Sigmoid colon (tissue), 7 donors: ENCODE results near the gene WNT1. TPM values are rescaled to one million over a fixed set of nuclear protein-coding genes. Genes with fewer than 3 reads are reported as not detected.

Source experiments
- DNase-seq: peaks from one replicate; pipeline ENCODE4 v3.0.0-alpha.2; 2019
- H3K27ac ChIP-seq, 4 donors: fragments of 200-600 bp; sonication (generic); one replicate each; pipeline ENCODE4 v1.5.1; 2016 to 2019; ENCODE audit warnings: mild to moderate bottlenecking in 1 of 4
- H3K27me3 ChIP-seq, 3 donors: fragments of 200-600 bp; sonication (generic); one replicate each; pipeline ENCODE4 v1.5.1; 2019; ENCODE audit warnings: mild to moderate bottlenecking in 1 of 3
- H3K36me3 ChIP-seq, 4 donors: fragments of 200-600 bp; sonication (generic); one replicate each; pipeline ENCODE4 v1.5.1; 2016 to 2019
- H3K4me1 ChIP-seq, 4 donors: fragments of 200-600 bp; sonication (generic); one replicate each; pipeline ENCODE4 v1.5.1; 2017 to 2019
- H3K4me3 ChIP-seq, 4 donors: fragments of 200-600 bp; sonication (generic); one replicate each; pipeline ENCODE4 v1.5.1; 2017 to 2019; ENCODE audit warnings: mild to moderate bottlenecking in 2 of 4, moderate library complexity in 1 of 4
- H3K9me3 ChIP-seq, 4 donors: fragments of 200-600 bp in 3 of 4; sonication (generic) in 3 of 4; one replicate each; pipeline versions ENCODE4 v1.5.1 to v1.6.1; 2013 to 2019
- CTCF ChIP-seq, 4 experiments: fragments of 450-650 bp in 3 of 4; fragments of 200-600 bp in 1 of 4; IDR thresholded peaks; one replicate each; pipeline ENCODE4 v1.5.1; 2016 to 2019; ENCODE audit warnings: antibody characterized with exemption in 4 of 4, mild to moderate bottlenecking in 3 of 4, moderate library complexity in 2 of 4
- EP300 ChIP-seq, 4 donors: sonication (generic); formaldehyde crosslinking; IDR thresholded peaks; one replicate each; pipeline ENCODE4 v1.6.1; 2017; ENCODE audit warnings: antibody characterized with exemption in 4 of 4
- POLR2A ChIP-seq, 2 donors: fragments of 450-650 bp; IDR thresholded peaks; one replicate each; pipeline ENCODE4 v1.6.1; 2016; ENCODE audit warnings: antibody characterized with exemption in 2 of 2, mild to moderate bottlenecking in 2 of 2, moderate library complexity in 2 of 2
- POLR2AphosphoS5 ChIP-seq, 4 donors: sonication (generic); formaldehyde crosslinking; IDR thresholded peaks; one replicate each; pipeline ENCODE4 v1.6.1; 2017; ENCODE audit warnings: antibody characterized with exemption in 4 of 4
- WGBS, 2 donors: extraction: QIAGEN DNeasy Blood & Tissue Kit; methylation state at CpG; one replicate each; pipeline ENCODE4 v1.1.7; 2013; 5-methylcytosine and 5-hydroxymethylcytosine counted together
- intact Hi-C: fragments of 100-400 bp; cut with DNase I; formaldehyde crosslinking; loops from one replicate; pipeline ENCODE4 v1.15.1; 2023
- polyA plus RNA-seq, 3 donors: library from polyadenylated mRNA; stranded (reverse); fragments of 200-250 nt; gene quantifications; one replicate each; pipeline ENCODE4 v1.2.3, GENCODE V29; 2013
- total RNA-seq, 4 donors: library from RNA; depleted of rRNA; stranded (reverse); fragments of >200 nt; gene quantifications; one replicate each; pipeline ENCODE4 v1.1.0, GENCODE V29; 2016
- donor health status: healthy with polysubstance abuse.
- donor health status: Bipolar disorder and iron deficiency.
- donor health status: healthy.

The WNT1 gene
- total and polyA plus RNA-seq, 7 donors = 0.10 TPM; not detected in 6

- Histone ChIP-seq H3K9me3 (no peaks in the 10 kb centered on the region), H3K4me1 (peaks cover 0 to 40% (median 38%) of the 10 kb centered on the region in 4 donors), H3K27ac (no peak overlapping the region), H3K27me3 (peaks cover 25 to 97% (median 52%) of the 10 kb centered on the region in 3 donors), H3K4me3 (no peak overlapping the region), H3K36me3 (no peaks in the 10 kb centered on the region)
- no peak for DNase-seq
- TF ChIP-seq POLR2AphosphoS5 (IDR thresholded peaks at IDR 0.05) (no peak), CTCF (IDR thresholded peaks at IDR 0.05) (no peak), POLR2A (IDR thresholded peaks at IDR 0.05) (no peak), EP300 (IDR thresholded peaks at IDR 0.05) (no peak)
- 23 to 27% methylated on average over 32 of the region's 32 CpGs for WGBS, 2 donors
- intact Hi-C loops = no loop called here
Measured at GRCh38 chr12:48994224-48995085, 16.3 kb downstream of the WNT1 start.

GRCh38 chr12:48995086-48995879 lies 17.2 kb downstream of the WNT1 start:
- TF ChIP-seq CTCF (IDR thresholded peaks at IDR 0.05) (peak; percentile 40 to 90 (median 70)), POLR2AphosphoS5 (IDR thresholded peaks at IDR 0.05) (no peak)
- DNase-seq = peak; percentile 89
- Histone ChIP-seq H3K27ac (no peak overlapping the region), H3K36me3 (no peaks in the 10 kb centered on the region), H3K9me3 (no peaks in the 10 kb centered on the region), H3K4me1 (peaks cover 0 to 48% (median 46%) of the 10 kb centered on the region in 4 donors), H3K4me3 (peak overlapping the region in 2 of 4 donors; percentile 23 to 36), H3K27me3 (peaks cover 34 to 97% (median 52%) of the 10 kb centered on the region in 3 donors)
- intact Hi-C loops = no loop called here
- WGBS, 2 donors = 4 to 6% methylated on average over 32 of the region's 32 CpGs

- peak overlapping the region; percentile 17 to 51 (median 42) for H3K4me3 ChIP-seq
- H3K9me3 ChIP-seq = no peaks in the 10 kb centered on the region
- TF ChIP-seq EP300 (IDR thresholded peaks at IDR 0.05) (no peak), POLR2A (IDR thresholded peaks at IDR 0.05) (no peak), CTCF (IDR thresholded peaks at IDR 0.05) (peak; percentile 39 to 82 (median 70)), POLR2AphosphoS5 (IDR thresholded peaks at IDR 0.05) (no peak)
- 3 to 4% methylated on average over 71 of the region's 71 CpGs for WGBS, 2 donors
- peaks cover 2 to 14% (median 9%) of the 10 kb centered on the region in 4 donors for H3K36me3 ChIP-seq
- peaks cover 0 to 52% (median 48%) of the 10 kb centered on the region in 4 donors for H3K4me1 ChIP-seq
- peak; percentile 87 for DNase-seq
- peaks cover 43 to 97% (median 64%) of the 10 kb centered on the region in 3 donors for H3K27me3 ChIP-seq
- H3K27ac ChIP-seq = peak overlapping the region in 1 of 4 donors; percentile 15
- intact Hi-C loops = no loop called here
Measured at GRCh38 chr12:48996794-48997718, 18.9 kb downstream of the WNT1 start.
